ENCODE data around the gene AMOT. TPM values are rescaled to one million over a fixed set of nuclear protein-coding genes. Genes with fewer than 3 reads are reported as not detected.
A peak's percentile ranks its signal among the peaks of the same experiment; 100 is the strongest.

The AMOT gene
- total and polyA plus RNA-seq, 2 of the 4 experiments (the other 2 are of a cell fraction): 4.7 to 9.1 TPM

GRCh38 chrX:112819813-112820212 lies 20.8 kb downstream of the AMOT start:
- Histone ChIP-seq H3K79me1 (ENCODE audit: low read depth in 1 of 2, low read length in 2 of 2) (no peaks in the 10 kb centered on the region), H4K8ac (ENCODE audit: low read depth in 2 of 2, low read length in 2 of 2) (no peak overlapping the region), H4K91ac (ENCODE audit: insufficient read depth, low read depth, low read length) (no peak overlapping the region), H3K4me2 (ENCODE audit: low read depth, low read length) (0 out of 2 replicates have a peak overlapping the region, but pooled peaks have one; percentile 2), H2AK9ac (replicated peaks; ENCODE audit: low read depth, low read length, poor library complexity) (no peak overlapping the region), H3K18ac (ENCODE audit: low read depth, low read length) (no peak overlapping the region), H3K36me3 (ENCODE audit: control insufficient read depth, insufficient read depth, low read length) (no peaks in the 10 kb centered on the region), H3K4me1 (ENCODE audit: control insufficient read depth, insufficient read depth, low read length) (peaks cover 6% of the 10 kb centered on the region), H4K5ac (ENCODE audit: low read depth, low read length) (no peak overlapping the region), H3K9me1 (ENCODE audit: insufficient read depth, low read length) (peaks cover 5% of the 10 kb centered on the region; the same call in 1 of the 2 replicates), H2BK120ac (ENCODE audit: low read depth, low read length) (no peak overlapping the region), H3K27me3 (ENCODE audit: control insufficient read depth, insufficient read depth, low read length) (peaks cover 7% of the 10 kb centered on the region; the same call in 1 of the 2 replicates), H2BK15ac (ENCODE audit: low read depth, low read length) (no peak overlapping the region), H3K23ac (ENCODE audit: low read depth, low read length) (no peak overlapping the region), H3K9ac (ENCODE audit: low read depth, low read length) (no peak overlapping the region), H2BK20ac (ENCODE audit: low read depth, low read length) (no peak overlapping the region), H3K27ac (ENCODE audit: insufficient read depth, low read length) (no peak overlapping the region), H3K4me3 (ENCODE audit: insufficient read depth, low read depth, low read length) (no peak overlapping the region), H3K56ac (ENCODE audit: extremely low read depth, insufficient read depth, low read length) (no peak overlapping the region), H2BK5ac (ENCODE audit: low read depth, low read length, poor library complexity, severe bottlenecking) (no peak overlapping the region), H3K14ac (replicated peaks; ENCODE audit: low read depth, low read length) (no peak overlapping the region), H3K9me3 (ENCODE audit: control insufficient read depth, insufficient read depth, low read length) (no peaks in the 10 kb centered on the region), H4K20me1 (ENCODE audit: insufficient read depth, low read length) (peaks cover 5% of the 10 kb centered on the region; the same call in 1 of the 2 replicates), H2AFZ (replicated peaks; ENCODE audit: low read length, poor library complexity) (no peak overlapping the region), H3K4ac (ENCODE audit: low read depth, low read length) (no peak overlapping the region), H2AK5ac (ENCODE audit: low read depth, low read length) (no peak overlapping the region)
- no TSS peak for BruUV-seq (replicated peaks)
- CTCF ChIA-PET: no interaction called here
- ATAC-seq (ENCODE audit: low read depth) (peak; percentile 16; the same call in 1 of the 2 replicates), DNase-seq (no peak)
- whole genome bisulfite sequencing, 2 experiments (ENCODE audit: extremely low coverage in 2 of 2, insufficient read length in 1 of 2): no CpG with 5 or more reads among the region's 1 CpG
- POLR2A ChIA-PET (ENCODE audit: unreplicated experiment): no interaction called here
- TF ChIP-seq, protein P1, sequence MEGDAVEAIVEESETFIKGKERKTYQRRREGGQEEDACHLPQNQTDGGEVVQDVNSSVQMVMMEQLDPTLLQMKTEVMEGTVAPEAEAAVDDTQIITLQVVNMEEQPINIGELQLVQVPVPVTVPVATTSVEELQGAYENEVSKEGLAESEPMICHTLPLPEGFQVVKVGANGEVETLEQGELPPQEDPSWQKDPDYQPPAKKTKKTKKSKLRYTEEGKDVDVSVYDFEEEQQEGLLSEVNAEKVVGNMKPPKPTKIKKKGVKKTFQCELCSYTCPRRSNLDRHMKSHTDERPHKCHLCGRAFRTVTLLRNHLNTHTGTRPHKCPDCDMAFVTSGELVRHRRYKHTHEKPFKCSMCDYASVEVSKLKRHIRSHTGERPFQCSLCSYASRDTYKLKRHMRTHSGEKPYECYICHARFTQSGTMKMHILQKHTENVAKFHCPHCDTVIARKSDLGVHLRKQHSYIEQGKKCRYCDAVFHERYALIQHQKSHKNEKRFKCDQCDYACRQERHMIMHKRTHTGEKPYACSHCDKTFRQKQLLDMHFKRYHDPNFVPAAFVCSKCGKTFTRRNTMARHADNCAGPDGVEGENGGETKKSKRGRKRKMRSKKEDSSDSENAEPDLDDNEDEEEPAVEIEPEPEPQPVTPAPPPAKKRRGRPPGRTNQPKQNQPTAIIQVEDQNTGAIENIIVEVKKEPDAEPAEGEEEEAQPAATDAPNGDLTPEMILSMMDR (conservative IDR thresholded peaks at IDR 0.05; ENCODE audit: low read depth, low read length): no peak
- TF ChIP-seq RAD21 (IDR thresholded peaks at IDR 0.05; ENCODE audit: low read length): no peak
- no peak for TF ChIP-seq NFE2L2 (IDR thresholded peaks at IDR 0.05; ENCODE audit: low read depth, low read length)
- no peak for TF ChIP-seq RCOR1 (IDR thresholded peaks at IDR 0.05; ENCODE audit: insufficient replicate concordance, low read length)
- TF ChIP-seq POLR2A (IDR thresholded peaks at IDR 0.05; ENCODE audit: low read depth, low read length): no peak
- no peak for TF ChIP-seq ELK1 (IDR thresholded peaks at IDR 0.05; ENCODE audit: borderline replicate concordance, low read depth, low read length)
- no peak for TF ChIP-seq MXI1 (IDR thresholded peaks at IDR 0.05; ENCODE audit: borderline replicate concordance, low read depth, low read length)
- no peak for TF ChIP-seq RFX5 (IDR thresholded peaks at IDR 0.05; ENCODE audit: low read depth, low read length)
- no peak for TF ChIP-seq CHD1 (IDR thresholded peaks at IDR 0.05; ENCODE audit: low read depth, low read length)
- no peak for TF ChIP-seq MAZ (IDR thresholded peaks at IDR 0.05; ENCODE audit: borderline replicate concordance, low read depth, low read length)
- no peak for TF ChIP-seq BHLHE40 (IDR thresholded peaks at IDR 0.05; ENCODE audit: low read depth, low read length)
- TF ChIP-seq CEBPB (IDR thresholded peaks at IDR 0.05; ENCODE audit: low read depth, low read length): no peak
- TF ChIP-seq SMC3 (IDR thresholded peaks at IDR 0.05; ENCODE audit: low read depth, low read length): no peak
- TF ChIP-seq FOS (IDR thresholded peaks at IDR 0.05; ENCODE audit: low read depth, low read length): no peak
- dilution Hi-C loops (cut with HindIII; ENCODE audit: low sequenced_read_pairs, unreplicated experiment) (no loop called here), in situ Hi-C loops (cut with MboI; ENCODE audit: low sequenced_read_pairs) (no loop called here), intact Hi-C loops (cut with micrococcal nuclease) (loop anchor here (2.0 kb wide), 1 partner anchor 21 kb away; the partner anchor contains the start of gene AMOT)
